Globus pallidus (tissue), 1 donor: ENCODE results near the gene SKI.

Source experiments
- DNase-seq: peaks from one replicate; pipeline ENCODE4 v3.0.0-alpha.2; 2015; ENCODE audit warnings: low spot score

The SKI gene

DNA sequence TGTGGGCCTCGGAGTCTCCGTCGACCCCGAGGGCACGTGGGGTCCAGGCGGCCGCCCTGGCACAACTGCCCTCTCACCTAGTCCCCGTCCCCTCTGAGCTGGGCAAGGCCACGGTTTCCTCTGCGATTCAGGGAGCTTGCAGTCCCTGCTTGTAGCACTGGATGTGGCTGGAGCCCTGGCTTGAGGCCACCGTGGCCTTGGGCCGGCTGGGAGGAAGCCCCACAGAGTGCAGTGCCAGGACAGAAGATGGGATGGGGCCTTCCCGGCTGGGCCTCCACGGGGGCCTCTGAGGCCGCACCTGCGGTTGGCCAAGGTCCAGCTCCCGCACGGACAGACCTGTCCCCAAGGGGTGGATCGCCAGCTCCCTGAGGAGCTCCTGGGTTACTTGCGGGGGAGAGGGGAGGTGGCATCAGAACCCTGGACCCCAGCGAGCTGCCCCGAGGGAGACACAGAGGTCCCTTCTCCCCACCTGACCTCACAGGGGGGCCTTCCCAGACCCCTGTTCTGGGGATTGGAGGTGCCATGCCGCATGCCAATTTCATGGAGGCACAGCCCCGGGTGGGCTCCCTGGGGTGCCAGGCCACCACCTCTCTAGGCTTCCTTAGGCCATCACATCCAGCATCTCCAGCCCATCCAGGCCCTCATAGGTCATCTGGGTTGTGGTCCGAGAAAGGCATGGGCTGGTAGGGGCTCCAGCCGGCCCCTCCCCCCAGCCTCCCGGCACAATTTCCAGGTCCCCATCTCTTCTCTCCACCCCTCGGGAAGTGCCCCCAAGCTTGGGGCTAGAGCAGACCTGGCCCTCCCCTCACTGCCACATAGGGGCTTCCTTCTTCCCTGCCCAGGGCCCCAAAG lies 82.4 kb downstream of the SKI start:
- no peak for DNase-seq

DNA sequence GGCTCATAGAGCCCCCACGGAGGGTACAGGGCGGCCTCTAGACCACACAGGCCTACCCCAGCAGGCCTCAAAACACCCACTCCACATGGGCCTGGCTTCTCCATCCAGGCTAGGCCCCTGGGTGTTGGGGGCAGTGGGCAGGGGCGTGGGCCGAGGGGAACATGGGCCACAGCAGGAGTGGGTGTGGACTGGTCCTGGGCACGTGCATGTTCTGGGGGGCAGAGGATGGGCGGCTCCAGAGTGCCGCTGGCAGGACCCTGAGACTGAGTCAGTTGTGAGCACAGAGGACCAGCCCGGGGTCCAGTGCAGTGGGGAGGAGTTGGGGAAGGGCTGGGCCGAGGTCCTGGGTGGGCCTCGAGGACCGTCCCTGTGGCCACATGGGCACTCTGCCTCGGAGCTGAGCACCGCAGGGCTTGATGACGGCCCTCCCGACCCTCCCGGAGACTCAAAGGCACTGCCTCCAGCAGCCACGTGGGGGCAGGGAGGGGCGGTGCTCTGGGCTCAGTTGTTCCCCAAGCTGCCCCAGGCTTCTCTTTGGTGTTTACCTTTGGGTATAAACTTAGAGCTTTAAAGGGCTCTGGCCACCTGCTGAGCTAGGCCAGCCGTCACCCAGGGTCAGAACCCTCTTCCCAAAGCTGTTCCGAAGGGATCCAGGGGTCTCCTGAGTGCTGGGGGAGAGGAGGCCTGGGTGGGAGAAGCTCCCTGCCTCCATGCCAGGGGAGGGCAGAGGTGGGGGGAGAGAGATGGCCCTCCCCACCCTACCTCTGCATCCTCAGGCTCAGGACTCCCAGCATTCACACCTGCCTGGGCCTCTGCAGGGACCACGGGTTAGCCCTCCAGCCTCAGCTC lies 83.3 kb downstream of the SKI start:
- no peak for DNase-seq

DNA sequence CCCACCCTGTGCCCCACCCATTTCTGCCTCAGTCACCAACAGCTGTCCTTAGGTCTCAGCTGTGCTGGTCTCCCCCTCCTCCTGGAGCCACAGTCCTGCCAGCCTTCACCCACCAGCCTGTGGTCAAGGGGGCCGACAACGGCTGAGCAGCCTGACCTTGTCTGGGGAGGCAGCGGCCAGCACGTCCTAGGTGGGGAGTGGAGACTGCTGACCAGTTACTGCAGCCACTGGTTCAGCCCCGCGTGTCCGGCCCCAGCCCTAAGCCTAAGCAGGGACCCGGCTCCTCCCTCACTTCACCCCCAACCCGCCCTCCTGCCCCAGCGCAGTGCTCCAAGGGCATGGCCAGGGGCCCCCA lies 84.0 kb downstream of the SKI start:
- no peak for DNase-seq

DNA sequence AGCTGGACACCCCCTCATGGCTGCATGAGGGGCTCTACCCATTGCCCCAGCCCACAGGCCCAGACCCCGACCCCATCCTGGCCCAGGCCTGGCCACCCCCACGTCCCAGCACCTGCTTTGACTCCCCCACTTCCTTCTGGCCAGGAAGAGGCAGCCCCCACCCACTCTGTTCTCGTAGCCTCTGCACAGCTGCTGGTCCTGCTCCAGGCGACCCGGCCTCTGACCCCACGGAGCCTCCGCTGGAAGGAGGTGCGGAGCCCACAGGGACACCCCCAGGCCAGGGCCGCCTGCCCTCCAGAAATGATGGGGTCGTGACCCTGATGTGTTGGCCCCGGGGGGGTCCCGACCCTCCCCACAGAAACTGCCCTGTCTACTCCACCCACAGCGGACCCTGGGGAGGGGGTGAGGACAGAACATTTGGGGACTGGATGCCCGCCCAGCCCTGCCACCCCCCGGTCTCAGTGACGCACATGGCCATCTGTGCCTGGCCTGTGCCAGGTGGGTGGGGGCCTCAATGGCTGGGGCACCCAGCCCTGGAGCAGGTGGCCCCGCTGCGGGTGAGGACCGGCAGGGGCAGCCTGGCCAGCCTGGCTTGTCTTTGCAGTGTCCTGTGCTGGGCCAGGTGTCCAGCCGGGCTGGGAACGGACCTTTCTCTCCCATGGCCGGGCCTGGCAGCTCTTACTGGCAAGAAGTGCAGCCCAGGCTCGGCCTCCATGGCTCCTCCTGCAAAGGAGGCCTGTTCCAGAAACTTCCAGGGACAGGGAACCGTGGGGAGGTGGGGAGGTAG lies 84.6 kb downstream of the SKI start:
- DNase-seq, result no peak

DNA sequence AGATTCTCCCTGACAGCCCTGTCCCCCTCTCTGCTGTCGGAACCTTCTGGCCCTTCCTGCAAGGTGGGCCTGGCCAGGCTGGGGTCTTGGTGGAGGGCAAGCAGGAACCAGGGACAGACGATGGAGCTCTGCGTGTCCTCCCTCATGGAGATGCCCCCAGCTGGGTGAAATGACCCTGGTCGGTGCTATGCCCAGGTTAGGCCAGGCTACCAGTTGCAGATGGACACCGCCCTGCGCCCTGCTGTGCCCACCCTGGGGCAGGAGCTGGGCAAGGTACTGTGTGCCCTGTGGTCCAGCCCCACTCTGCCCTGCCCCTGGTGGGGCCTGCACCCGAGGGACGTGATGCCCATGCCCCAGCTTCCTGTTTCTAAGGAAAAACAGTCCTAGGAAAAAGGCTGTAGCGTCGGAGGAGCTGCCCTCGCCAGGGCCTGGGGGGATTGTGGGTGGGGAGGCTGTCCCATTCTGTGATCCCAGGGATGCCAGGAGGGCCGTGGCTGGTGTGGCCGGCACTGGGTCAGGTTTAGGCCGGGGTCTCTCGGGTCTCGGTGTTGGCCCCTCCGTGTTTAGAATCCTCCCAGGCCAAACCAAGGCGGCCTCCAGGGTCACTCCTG lies 85.6 kb downstream of the SKI start:
- DNase-seq, result no peak

DNA sequence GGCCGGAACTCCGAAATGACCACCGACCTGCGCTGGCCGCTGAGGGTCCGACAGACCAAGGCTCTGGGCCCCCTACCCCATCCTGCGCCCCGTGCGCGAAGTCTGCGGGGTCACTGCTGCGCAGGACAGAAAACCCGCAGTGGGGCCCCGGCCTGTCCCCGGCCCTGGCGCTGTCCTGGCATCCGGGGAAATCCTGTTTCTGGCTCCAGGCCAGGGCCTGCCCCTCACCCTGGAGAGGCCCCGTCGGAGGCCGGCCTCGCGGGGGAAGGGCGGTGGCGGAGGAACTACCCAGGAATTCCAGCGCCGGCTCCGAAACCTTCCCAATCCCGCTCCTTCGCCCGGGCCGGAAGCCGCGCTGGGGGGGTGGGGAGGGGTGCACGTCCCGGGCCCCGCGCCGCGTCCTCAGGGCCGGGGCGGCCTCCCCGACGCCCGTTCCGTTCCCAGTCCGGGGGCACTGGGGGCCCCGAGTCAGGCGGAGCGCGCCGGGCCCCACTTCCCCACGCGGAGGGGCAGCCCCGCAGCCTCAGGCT lies 86.2 kb downstream of the SKI start:
- DNase-seq, result no peak

DNA sequence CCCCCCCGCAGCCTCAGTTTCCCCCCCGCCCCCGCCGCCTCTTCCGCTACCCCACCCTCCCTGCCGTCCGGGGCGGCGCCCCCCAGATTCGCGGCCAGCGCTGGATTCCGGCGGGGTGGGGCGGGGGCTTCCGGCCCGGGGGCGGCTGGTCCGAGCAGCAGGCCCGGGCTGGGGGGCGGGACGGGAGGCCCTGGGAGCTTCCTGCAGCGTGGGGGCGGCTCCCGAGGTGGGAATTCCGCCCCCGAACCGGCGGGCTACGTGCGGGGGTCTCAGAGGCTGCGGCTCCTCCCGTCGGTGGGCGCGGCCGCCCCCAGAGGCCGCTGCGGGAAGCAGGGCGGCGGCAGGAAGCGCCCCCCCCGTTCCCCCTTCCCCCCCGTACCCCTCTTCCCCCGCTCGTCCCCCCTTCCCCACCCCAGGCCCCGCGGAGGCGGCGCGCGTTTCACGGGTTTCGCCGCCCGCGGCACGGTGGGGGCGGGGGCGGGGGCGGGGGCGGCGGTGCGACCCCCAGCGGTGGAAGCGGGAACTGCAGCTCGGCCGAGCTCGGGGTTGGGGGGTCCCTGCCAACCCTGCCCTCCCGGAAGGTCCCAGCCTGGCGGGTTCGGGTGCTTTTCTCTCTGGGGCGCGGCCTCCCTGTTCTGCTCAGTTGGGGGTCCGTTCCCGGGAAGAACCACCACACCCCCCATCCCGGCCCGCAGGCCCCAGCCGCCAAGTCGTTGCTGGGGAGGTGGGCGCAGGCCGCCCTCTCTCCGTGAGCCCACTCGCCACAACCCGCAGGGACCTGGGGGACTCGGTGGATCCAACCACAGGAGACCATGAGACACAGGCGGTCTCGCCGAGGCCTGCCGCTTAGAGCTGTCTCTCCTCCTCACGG lies 86.9 kb downstream of the SKI start:
- no peak for DNase-seq

DNA sequence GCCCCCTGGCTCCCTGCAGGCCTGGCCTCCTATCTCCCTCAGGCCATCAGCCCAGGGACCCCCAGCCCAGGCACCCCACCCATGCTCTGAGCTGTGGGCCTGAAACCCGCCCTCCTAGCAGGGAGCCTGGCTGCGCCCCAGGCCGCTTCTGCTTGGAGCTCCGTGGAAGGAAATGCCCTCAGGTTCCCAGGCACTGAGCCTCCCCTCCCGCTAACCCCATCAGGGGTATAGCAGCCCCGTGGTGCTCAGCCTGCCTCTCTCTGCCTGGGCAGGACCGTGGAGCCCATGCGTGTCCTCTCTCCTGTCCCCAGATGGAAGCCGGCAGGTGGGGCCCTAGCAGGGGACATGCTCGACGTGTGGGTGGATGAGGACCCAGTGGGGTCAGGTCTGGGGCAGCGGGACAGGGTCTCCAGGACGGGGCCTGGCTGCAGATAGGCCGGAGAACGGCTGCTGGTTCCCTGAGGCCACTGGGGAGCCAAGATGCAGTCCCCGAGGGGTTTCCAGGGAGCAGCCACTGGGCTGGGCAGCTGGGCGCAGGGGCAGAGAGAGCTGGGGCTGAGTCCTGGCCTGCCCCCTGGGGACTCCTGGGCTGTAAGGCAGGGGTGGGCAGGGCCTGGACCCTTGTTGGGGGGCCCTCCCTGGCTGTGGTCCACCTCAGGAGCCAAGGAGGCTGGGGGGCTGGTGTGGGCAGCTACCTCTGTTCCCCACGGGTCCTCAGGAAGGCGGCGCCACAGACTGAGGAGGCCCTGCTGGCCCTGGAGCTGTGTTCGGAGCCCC lies 87.7 kb downstream of the SKI start:
- DNase-seq, result no peak

DNA sequence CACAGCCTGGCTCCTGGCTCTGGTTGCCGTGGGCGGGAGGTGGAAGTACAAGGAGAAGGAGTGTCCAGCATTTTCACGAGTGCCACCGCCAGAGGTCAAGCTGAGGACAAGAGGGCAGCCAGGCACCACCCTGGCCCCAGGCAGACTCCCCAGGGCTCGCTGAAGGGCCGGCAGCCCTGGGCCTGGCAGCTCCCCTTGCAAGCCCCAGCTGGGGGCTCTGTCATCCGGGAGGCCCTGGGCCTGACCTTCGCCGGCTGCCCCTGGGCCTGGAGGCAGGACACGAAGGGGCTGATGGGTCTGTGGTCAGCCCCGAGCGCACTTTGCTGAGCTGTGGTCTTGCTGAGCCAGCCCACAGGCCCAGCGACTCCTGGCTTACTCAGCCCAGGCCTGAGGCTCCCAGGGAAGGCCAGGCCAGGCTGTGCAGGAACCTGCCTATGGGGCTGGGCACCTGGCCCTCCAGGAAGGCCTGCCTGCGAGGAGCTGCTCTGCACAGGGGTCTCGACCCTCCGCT lies 88.4 kb downstream of the SKI start:
- no peak for DNase-seq

DNA sequence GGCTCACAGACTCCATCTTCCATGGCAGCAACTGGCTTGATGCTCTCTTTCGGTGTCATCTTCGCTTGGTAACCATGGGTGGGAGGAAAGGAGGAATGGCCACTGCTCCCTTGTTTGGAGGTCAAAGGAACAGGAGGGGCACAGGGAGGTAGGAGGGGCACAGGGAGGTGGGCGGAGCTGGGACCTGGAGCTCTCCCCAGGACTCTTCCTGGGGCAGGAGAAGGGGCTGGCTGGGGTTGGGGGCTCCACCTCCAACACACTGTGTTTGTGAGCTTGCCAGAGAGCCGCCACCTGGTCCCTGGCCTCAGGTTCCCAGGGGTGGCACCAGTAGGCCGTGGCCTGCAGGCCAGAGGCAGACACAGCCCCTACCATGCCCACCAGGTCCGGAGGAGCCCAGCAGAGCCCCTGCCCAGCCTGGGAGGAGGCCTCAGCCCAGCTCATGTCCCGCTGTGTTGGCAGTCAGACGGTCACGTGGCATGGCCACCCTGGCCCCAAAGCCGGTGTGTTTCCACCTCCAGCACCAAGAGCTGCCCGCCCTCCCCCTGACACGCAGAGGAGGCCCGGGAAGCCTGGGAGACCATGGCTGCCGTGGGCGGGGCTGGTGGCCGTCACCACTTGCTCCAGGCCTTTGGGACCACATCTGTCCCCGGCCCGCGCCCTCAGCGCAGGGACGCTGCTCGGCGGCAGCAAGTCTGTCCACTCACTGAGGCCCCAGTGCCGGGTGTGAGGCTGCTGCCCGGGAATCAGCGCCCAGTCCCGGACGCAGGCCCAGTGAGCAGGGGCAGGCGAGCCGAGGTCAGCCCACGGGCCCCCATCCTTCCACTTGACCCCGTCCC lies 89.3 kb downstream of the SKI start:
- no peak for DNase-seq

DNA sequence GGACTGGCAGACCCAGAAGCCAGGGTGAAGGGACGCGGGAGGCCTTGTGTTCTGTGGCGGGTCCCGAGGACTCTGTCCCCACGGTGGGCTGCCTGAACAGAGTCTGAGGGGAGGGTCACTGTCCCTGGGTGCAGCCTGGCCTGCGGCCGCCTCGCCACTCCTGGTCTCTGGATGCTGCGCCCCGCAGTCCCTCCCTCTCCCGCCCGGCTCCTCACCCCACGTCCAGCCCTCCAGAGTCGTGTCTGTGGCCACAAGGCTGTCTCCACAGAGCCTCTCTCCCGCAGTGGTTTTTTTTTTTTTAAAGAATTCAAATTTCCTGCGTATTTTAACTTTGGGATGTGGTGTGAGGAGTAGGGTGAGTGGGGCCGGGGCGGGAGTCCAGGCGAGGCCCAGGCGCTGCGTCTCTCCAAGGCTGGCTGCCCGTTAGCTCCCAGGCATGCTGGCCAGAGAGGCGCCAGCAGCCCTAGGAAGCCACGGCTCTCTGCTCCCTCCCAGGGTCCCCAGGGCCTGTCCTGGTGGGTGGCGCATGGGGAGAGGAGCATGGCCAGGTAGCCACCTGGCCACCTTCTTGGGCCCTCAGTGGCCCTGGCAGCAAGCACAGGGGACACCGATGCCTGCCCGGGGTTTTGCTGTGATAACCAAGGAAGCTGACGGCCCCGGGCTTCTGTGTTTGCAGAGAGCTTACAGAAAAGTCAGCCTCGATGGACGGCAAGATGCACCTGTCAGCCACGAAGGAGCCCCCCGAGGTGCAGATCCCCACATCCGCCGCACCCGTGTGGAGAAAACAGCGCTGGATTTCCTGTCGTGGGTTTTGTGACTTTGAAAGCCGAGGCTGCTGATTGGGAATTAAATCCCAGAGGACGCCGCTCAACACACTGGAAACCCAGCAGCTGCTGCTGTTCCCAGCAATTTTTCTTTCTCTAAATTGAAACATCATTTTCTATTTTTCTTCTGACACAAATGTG lies 90.5 kb downstream of the SKI start:
- DNase-seq, result no peak

DNA sequence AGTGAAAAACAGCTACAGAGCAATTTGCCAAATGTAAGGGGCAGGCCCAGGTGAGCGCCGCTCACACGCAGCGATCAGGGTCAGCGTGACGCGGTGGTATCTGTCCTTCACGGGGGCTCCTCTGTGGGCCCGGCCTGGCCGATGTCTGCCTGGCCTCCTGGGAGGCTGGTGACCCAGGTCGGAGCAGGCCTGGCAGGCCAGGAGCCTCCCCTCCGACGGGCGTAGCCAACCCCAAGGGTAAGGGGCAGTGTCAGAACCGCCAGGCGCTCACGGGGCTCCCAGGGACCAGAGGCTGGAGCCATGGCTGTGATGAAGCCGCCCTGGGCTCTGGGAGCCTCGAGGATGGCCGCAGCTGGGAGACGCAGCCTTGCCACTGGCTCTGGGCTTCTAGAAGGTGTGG lies 91.2 kb downstream of the SKI start:
- DNase-seq, result no peak

DNA sequence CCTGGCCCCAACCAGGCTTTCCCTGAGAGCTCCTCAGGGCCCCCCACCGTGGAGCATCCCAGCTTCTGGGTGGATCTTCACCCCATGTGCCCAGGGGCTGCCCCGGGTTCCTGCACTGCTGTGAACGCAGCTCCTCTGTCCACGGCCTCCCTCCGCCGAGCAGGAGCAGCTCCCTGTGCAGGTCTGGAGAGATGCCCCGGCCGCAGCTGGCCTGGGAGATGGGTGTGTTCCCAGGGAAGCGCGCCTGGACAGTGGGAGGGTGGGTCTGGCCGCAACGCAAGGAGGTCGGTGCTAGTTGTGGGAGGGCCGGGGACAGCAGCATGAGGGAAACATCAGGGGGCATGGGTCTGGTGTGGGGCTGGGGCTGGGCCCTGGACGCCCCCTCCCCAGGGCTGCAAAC lies 91.9 kb downstream of the SKI start:
- DNase-seq, result no peak

DNA sequence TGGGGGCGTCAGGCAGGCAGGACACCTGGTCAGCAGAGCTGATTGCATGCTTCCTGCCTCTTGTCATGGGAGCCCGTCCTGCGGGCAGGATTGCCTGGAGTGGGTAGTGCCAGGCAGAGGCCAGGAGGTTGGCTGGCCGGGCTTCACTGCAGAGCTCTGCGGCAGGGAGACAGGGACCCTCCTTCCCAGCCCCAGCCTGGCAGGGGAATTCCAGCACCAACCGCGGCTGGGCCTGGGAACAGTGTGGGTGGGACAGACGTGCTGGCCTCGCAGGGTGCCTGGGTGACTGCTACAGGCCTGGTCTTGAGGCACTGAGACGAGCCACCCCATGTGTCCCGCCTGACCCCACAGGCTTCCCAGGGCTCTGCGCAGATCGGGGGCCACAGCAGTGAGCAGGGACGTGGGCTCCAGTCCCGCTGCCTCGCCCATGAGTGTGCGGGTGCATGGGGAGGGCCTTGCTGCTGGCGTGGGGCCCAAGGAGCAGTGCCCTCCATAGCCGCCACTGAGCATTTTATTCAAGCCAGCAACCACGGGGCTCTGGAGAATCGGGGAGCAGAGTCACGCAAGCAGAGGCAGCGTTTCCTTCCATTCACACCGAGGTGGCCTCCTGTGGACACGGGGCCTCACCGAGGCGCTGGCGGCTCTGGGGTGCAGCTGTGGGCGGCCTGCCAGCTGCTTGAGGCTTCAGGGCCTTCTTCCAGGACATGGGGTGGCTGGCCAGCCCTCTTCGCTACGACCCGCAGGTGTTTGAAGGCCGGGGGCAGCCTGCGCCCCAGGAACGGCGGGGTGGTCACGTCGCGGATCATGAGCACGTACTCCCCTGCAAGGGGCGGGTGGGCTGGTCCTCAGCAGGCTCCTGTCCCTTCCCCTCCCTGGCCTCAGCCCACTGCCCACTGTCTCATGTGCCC lies 92.9 kb downstream of the SKI start:
- no peak for DNase-seq

DNA sequence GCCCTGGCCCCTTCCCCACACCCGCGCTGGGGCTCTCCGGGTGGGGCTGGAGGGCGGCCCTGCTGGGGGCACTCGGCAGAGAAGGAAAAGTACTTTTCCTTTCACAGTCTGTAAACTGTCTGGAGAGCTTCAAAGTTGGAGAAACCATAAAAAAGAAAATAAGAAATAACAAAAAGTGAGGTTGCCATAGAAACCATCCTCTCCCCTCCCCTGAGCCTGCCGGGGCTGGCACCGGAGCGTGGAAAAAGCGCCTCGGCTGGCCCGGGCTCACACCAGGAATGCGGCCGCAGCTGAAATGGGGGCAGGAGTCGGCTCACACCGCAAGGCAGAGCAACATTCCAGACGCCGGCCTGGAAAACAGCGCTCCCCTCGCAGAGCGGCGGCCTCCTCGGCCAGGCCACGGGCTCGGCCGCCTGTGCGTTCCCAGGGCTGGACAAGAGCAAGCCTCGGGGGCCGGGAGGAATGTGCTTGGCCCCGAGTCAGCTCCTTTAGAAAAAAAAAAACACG lies 94.0 kb downstream of the SKI start:
- peak; percentile 44 for DNase-seq

DNA sequence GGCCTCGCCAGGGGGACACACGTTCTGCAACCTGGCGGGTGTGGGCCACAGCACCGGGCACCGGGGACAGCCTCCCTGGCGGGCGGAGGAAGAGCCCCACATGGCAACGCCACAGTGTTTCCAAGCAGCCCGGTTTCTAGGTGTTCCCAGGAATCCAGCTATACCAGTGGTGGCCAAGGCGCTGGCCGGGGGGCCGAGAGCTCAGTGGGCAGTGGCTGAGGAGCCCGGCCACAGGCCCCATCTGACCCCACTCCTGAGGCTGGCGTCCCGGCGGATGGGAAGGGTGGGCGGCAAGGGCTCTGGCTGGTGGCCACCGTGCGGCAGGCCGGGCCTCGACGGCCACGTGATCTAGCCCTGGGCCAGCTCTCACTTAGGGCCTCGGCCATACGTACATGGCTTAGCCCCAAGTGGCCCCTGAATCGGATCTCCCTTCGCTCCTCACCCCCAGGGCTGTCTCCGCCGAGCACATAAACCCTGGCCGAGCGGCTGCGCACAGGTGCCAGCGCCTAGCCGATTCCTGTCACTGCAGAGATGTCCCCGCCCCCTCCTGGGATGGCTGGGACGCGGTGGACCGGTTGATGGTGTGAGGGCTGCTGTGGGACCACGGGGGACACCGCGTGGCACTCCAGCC lies 94.6 kb downstream of the SKI start:
- DNase-seq, result peak; percentile 32
